Measurements from ENCODE around the gene BACH2.

The BACH2 gene

DNA sequence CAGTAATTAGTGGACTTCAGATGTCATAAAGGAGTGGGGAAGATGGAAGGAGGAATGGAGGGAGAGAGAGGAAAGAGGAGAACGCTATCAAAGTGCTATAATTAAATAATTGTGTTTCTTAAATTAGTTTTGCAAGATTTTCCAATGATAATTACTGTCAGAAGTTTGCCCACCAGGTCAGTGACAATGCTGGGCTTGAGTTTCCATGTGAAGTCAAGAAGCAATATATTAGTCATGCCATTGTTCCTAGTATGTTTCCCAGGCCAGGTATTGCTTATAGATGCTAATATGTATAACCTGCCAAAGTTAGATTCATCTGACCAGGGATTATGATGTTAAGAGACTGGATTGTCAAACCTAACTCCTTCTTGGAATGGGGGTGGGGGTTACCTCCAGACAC lies 270.4 kb downstream of the BACH2 start:
- no peak overlapping the region for H3K27ac ChIP-seq
- TF ChIP-seq, protein P1, sequence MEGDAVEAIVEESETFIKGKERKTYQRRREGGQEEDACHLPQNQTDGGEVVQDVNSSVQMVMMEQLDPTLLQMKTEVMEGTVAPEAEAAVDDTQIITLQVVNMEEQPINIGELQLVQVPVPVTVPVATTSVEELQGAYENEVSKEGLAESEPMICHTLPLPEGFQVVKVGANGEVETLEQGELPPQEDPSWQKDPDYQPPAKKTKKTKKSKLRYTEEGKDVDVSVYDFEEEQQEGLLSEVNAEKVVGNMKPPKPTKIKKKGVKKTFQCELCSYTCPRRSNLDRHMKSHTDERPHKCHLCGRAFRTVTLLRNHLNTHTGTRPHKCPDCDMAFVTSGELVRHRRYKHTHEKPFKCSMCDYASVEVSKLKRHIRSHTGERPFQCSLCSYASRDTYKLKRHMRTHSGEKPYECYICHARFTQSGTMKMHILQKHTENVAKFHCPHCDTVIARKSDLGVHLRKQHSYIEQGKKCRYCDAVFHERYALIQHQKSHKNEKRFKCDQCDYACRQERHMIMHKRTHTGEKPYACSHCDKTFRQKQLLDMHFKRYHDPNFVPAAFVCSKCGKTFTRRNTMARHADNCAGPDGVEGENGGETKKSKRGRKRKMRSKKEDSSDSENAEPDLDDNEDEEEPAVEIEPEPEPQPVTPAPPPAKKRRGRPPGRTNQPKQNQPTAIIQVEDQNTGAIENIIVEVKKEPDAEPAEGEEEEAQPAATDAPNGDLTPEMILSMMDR (conservative IDR thresholded peaks at IDR 0.05), result no peak

DNA sequence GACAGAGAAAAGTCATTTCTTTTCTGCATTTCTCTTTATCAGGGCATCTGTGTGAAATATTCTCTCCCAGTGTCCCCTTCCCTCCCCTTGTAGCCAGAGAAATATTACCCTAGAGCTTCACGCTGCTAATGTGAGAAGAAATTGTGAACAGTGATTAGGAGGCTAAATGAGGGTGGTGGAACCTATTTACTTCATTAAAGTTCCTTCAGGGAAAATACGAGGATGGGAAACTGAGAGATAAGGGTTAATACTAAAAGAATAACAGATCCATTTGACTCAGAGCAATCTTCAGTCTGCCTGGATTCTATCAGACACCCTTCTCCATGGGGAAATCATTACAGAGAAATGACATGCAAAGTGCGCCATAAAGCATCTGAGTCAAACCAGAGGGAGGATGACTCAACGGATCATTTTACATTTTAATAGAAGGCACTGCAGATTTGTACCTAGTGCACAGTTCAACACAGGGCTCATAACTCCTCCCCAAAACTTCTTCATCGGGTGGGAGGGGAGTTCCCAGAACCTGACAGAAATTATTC lies 271.1 kb downstream of the BACH2 start:
- no peak overlapping the region for H3K27ac ChIP-seq
- TF ChIP-seq, protein P1 (conservative IDR thresholded peaks at IDR 0.05), result no peak

DNA sequence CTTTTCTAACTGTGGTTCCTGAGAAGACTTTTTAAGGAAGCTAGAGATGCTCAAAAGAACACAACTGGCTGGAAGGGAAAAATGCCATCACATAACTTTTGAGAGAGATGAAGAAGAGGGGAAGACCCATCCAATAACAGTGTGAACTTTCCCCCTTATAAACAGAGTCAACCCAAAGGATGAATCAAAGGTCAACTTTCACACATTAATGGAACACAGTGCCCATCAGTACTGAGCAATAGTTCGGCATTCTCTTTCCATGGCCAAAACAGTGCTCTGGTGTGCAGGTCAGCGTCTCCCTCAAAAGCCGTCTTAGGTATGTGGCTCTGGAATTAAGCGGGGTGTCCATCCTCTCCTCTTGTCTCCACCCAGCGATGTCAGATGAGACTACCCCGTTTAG lies 272.0 kb downstream of the BACH2 start:
- TF ChIP-seq, protein P1 (conservative IDR thresholded peaks at IDR 0.05), result no peak
- H3K27ac ChIP-seq, result no peak overlapping the region

DNA sequence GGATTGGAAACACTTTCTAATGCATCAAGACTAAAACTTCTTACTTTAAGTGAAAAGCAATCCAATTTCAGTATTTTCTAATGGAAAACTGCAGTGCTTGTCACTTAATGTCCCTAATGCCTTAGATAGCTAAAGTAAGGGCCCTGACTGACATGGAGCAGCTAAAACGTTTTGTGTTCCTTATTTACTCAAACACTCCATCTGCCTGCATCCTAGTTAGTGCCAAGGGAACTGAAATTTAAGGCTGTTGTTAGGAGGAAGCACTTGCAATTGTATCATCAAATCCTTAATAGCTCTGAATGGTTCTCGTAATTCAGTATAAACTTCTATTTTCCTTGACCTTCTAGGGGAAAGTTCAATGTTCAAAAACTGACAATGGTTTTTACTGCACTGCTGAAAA lies 274.9 kb downstream of the BACH2 start:
- TF ChIP-seq, protein P1 (conservative IDR thresholded peaks at IDR 0.05), result no peak

DNA sequence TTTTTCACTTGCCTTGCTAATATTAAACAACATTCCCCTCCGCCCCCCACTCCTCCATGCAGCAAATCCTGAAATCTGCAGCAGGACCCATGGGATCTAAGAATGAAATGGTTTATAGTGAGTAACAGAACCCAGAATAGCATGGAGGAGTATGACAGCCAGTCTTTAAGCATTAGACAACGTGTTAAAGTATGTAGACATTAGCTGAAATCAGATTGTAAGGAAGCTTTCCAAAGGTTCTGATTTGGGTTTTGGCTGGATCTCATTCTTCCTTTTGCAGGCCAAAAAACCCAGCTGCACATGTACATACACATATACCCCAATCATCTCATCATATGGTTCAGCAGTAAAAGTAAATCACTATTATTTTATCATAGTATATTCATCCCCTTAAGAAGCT lies 275.9 kb downstream of the BACH2 start:
- H3K27ac ChIP-seq, result no peak overlapping the region
- TF ChIP-seq, protein P1 (conservative IDR thresholded peaks at IDR 0.05), result no peak

More for the DNA sequence above, 274.9 kb downstream of the BACH2 start:
- no peak overlapping the region for H3K27ac ChIP-seq

DNA sequence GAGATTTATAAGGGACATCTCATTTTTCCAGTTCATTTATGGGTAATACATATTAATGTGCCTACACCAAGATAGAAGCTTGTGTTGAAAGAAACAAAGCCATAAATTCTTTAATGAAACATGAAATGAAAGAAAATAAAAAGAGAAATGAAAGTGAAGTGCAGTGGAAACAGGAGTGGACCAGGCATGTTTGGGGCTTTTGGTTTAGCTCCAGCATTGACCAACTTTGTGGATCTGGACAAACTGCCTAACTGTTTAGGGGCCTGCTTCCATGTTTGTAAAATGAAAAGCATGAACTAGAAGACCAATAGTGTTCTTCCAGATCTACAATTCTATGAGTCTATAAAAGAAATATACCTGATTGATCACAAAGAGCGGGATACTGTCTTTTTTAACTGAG lies 277.4 kb downstream of the BACH2 start:
- no peak overlapping the region for H3K27ac ChIP-seq
- TF ChIP-seq, protein P1 (conservative IDR thresholded peaks at IDR 0.05), result no peak

DNA sequence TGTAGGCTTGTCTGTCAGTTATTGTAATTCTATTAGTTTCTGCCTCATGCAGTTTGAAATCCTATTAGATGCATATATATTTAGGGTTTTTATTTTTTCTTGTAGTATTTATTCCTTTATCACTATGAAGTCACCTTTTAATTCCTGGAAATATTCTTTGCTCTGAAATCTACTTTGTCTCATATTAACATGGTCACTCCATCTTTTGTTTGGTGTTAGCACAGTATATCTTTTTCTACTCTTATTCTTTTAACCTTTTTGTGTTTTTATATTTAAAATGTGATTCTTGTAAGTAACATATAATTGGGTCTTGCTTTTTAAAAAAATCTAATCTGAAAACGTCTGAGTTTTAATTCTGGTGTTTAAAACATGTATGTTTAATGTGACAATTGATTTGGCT lies 280.8 kb downstream of the BACH2 start:
- TF ChIP-seq, protein P1 (conservative IDR thresholded peaks at IDR 0.05), result no peak
- no peak overlapping the region for H3K27ac ChIP-seq
